AG10803 (cell line): ENCODE measurements around the gene NEXMIF.
"Not testable (repeated sequence)": the region's sequence is repeated elsewhere in the genome, so short reads cannot be mapped to it uniquely, and the experiment has no call there.

Experiments used
- DNase-seq: peaks from one replicate; pipeline ENCODE4 v3.0.0; 2010; ENCODE audit warnings: low read depth
- H3K4me3 ChIP-seq: 2 replicates; pipeline ENCODE4 v1.5.1; 2011; ENCODE audit warnings: mild to moderate bottlenecking, low read length, control low read depth
- TF ChIP-seq, protein P1 (sequence below): conservative IDR thresholded peaks from 2 replicates; pipeline ENCODE4 v1.5.1; 2011; ENCODE audit warnings: mild to moderate bottlenecking, low read length, control low read depth, inconsistent platforms

NEXMIF gene

GRCh38 chrX:74922922-74923543 is 2.2 kb downstream of the NEXMIF start:
- TF ChIP-seq, protein P1, sequence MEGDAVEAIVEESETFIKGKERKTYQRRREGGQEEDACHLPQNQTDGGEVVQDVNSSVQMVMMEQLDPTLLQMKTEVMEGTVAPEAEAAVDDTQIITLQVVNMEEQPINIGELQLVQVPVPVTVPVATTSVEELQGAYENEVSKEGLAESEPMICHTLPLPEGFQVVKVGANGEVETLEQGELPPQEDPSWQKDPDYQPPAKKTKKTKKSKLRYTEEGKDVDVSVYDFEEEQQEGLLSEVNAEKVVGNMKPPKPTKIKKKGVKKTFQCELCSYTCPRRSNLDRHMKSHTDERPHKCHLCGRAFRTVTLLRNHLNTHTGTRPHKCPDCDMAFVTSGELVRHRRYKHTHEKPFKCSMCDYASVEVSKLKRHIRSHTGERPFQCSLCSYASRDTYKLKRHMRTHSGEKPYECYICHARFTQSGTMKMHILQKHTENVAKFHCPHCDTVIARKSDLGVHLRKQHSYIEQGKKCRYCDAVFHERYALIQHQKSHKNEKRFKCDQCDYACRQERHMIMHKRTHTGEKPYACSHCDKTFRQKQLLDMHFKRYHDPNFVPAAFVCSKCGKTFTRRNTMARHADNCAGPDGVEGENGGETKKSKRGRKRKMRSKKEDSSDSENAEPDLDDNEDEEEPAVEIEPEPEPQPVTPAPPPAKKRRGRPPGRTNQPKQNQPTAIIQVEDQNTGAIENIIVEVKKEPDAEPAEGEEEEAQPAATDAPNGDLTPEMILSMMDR = no peak
- no peak overlapping the region for H3K4me3 ChIP-seq
- DNase-seq = no peak

- no peak for DNase-seq
- TF ChIP-seq, protein P1 = no peak
- no peak overlapping the region for H3K4me3 ChIP-seq
Observed at GRCh38 chrX:74911494-74911893, 13.8 kb downstream of the NEXMIF start.

GRCh38 chrX:74906417-74906816 is 18.8 kb downstream of the NEXMIF start:
- TF ChIP-seq, protein P1 = no peak
- no peak overlapping the region for H3K4me3 ChIP-seq
- DNase-seq = no peak

- no peak overlapping the region for H3K4me3 ChIP-seq
- TF ChIP-seq, protein P1 = no peak
- no peak for DNase-seq
Observed at GRCh38 chrX:74902806-74903205, 22.4 kb downstream of the NEXMIF start.

- H3K4me3 ChIP-seq = no peak overlapping the region
- no peak for DNase-seq
- TF ChIP-seq, protein P1 = no peak
Observed at GRCh38 chrX:74892561-74892960, 32.7 kb downstream of the NEXMIF start.

- no peak overlapping the region for H3K4me3 ChIP-seq
- DNase-seq = no peak
- TF ChIP-seq, protein P1 = no peak
Observed at GRCh38 chrX:74890676-74891430, 34.4 kb downstream of the NEXMIF start.

GRCh38 chrX:74882383-74882782 is 42.9 kb downstream of the NEXMIF start:
- not testable (repeated sequence) for DNase-seq, H3K4me3 ChIP-seq
